ENCODE results near the gene ZBTB17. TPM values are rescaled to one million over a fixed set of nuclear protein-coding genes. Genes with fewer than 3 reads are reported as not detected.

The ZBTB17 gene
- total RNA-seq, 1 experiment from 2014 or later, result 32.0 TPM

GRCh38 chr1:15965228-15965767, 10.6 kb downstream of the ZBTB17 start:
- ATAC-seq (no peak), DNase-seq (ENCODE audit: low spot score) (no peak)
- ChIA-PET POLR2A (no interaction called here), CTCF (no interaction called here)
- Mint-ChIP-seq H3K4me1 (peaks cover 14% of the 10 kb centered on the region), H3K27ac (no peak overlapping the region), H3K9me3 (peaks cover 12% of the 10 kb centered on the region), H3K4me3 (no peak overlapping the region), H3K27me3 (ENCODE audit: low read depth) (no peaks in the 10 kb centered on the region), H3K36me3 (peaks cover 23% of the 10 kb centered on the region)
- TF ChIP-seq ZBTB43 (CRISPR knock-in tag; IDR thresholded peaks at IDR 0.05) (no peak), NFE2L1 (CRISPR knock-in tag; IDR thresholded peaks at IDR 0.05) (no peak)

- peaks cover 13% of the 10 kb centered on the region for H3K36me3 Mint-ChIP-seq
- H3K4me1 Mint-ChIP-seq, result peaks cover 20% of the 10 kb centered on the region
- no peaks in the 10 kb centered on the region for H3K27me3 Mint-ChIP-seq (ENCODE audit: low read depth)
- ChIA-PET CTCF (interaction anchor here (0.6 to 0.9 kb wide), 2 partner anchors 11 to 31 kb away, joined by 3 to 5 read pairs; no protein-coding TSS in a partner anchor), POLR2A (no interaction called here)
- ATAC-seq (no peak), DNase-seq (ENCODE audit: low spot score) (no peak)
- TF ChIP-seq ARID4B (CRISPR knock-in tag; IDR thresholded peaks at IDR 0.05; ENCODE audit: borderline replicate concordance) (no peak), AR (CRISPR knock-in tag; IDR thresholded peaks at IDR 0.05) (no peak), ZBTB21 (CRISPR knock-in tag; IDR thresholded peaks at IDR 0.05; ENCODE audit: borderline replicate concordance) (no peak), ZNF425 (CRISPR knock-in tag; conservative IDR thresholded peaks at IDR 0.05) (no peak), E2F4 (CRISPR knock-in tag; IDR thresholded peaks at IDR 0.05; ENCODE audit: borderline replicate concordance, low read depth) (no peak), IRF1 (CRISPR knock-in tag; IDR thresholded peaks at IDR 0.05) (no peak), GTF2I (CRISPR knock-in tag; conservative IDR thresholded peaks at IDR 0.05) (no peak), RORB (CRISPR knock-in tag; IDR thresholded peaks at IDR 0.05) (no peak), SOX15 (CRISPR knock-in tag; IDR thresholded peaks at IDR 0.05) (no peak), ZBTB43 (CRISPR knock-in tag; IDR thresholded peaks at IDR 0.05) (no peak), E2F5 (CRISPR knock-in tag; IDR thresholded peaks at IDR 0.05) (no peak), EMX1 (CRISPR knock-in tag; IDR thresholded peaks at IDR 0.05) (no peak), GRHL2 (CRISPR knock-in tag; IDR thresholded peaks at IDR 0.05; ENCODE audit: insufficient replicate concordance, severe bottlenecking) (no peak), ZNF423 (CRISPR knock-in tag; IDR thresholded peaks at IDR 0.05) (no peak), TCF7 (CRISPR knock-in tag; IDR thresholded peaks at IDR 0.05; ENCODE audit: low read depth) (no peak)
- H3K9me3 Mint-ChIP-seq, result peaks cover 4% of the 10 kb centered on the region
- H3K27ac Mint-ChIP-seq, result no peak overlapping the region
- no peak overlapping the region for H3K4me3 Mint-ChIP-seq
Observed at GRCh38 chr1:15963968-15964648, 11.8 kb downstream of the ZBTB17 start.

All from WTC11 (cell line).